Measurements from ENCODE around the gene ULBP3. TPM values are rescaled to one million over a fixed set of nuclear protein-coding genes. Genes with fewer than 3 reads are reported as not detected.

Gene ULBP3
- total RNA-seq, 1 donor from 2014 or later, result 24.2 TPM

Other genes starting within 250 kb of the ULBP3 start
- gene LRP11, start 204.8 kb downstream of the ULBP3 start, total RNA-seq, result 39.1 TPM
- gene RAET1E, start 171.0 kb downstream of the ULBP3 start, total RNA-seq, result not detected
- gene RAET1G, start 146.0 kb downstream of the ULBP3 start, total RNA-seq, result not detected
- gene ULBP2, start 127.1 kb downstream of the ULBP3 start, total RNA-seq, result not detected
- gene ULBP1, start 105.2 kb downstream of the ULBP3 start, total RNA-seq, result 3.8 TPM
- gene RAET1L, start 43.6 kb downstream of the ULBP3 start, total RNA-seq, result not detected
- not detected for gene PPP1R14C, start 73.9 kb upstream of the ULBP3 start, total RNA-seq